ENCODE results near the gene ZNF311.
"Not testable (repeated sequence)": the region's sequence is repeated elsewhere in the genome, so short reads cannot be mapped to it uniquely, and the experiment has no call there.

Gene ZNF311

DNA sequence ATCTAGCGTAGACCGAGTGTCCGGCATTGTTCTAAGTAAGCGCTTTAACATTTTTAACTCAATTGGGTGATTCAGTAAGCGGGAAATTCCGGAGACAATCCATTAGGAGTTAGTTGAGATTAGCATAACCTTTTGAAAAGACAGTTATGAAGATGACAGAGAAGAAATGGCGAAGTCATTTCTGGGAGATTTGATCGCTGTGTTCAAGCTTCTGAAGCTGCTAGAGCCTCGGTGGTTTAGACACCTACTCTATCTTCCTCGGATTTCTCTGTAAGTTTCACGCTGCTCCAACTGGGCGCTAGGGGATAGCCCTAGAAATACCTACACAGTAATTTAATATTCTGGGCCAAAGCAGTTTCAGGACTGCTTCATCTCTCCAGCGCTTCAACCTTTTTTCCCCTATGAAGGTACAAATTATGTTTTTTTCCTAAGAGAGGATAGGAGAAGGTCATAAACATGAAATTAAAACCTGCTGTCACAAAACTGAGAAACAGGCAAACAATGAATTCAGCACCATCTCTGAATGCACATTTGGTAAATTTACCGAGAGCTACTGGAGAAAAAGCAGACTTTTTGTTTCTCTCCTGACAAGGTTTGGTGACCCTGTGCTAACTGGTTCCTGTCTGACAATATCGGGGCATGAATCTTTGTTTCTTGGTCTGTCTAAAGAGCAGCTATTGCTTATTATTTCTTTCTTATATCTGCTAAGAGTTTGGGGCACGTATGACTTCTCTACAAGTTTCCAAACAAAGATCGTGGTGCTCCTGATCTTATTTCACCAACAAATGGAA is 22.4 kb downstream of the ZNF311 start:
- DNase-seq: no peak

DNA sequence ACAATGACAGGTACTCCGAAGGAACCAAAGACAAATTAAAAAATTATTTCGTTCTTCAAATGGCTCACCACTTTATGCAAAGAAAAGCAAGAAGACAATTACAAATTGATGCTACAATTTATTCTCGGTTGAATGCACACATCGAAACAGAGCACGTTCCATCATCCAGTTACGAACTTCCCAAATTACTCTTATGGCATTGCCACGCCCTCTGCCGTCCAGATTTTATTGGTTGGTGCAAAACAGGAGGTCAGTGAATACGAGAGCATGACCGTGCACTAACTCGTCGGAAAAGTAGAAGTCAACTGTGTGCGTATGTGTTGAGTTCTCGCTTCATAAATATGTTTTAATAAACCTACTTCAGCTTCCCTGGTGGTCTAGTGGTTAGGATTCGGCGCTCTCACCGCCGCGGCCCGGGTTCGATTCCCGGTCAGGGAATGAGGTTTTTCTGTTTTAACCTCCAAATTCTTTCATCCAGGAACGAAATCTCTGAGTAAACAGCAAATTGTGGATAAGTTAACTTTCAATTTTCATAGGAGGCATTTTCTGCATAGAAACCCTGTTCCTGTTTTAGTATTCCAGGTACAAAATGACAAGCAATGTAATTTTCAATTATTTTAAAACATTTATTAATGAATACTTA is 23.2 kb downstream of the ZNF311 start:
- peak; percentile 63 for DNase-seq

DNA sequence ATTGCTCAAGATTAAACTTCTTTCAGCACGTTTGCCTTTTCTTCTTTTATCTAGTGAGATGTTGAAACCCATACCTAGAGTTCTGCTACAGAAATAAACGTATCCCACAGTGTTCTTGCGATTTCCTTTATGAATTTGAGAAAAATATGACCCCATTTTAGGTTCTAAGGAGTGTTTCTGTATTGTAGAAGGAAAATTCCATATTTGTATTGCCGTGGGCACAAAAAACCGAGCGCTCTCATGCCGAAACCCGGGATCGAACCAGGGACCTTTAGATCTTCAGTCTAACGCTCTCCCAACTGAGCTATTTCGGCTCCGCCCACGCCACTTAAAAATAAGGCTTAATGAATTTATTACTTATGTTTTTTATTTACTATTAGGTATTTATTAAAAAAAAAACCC is 23.7 kb downstream of the ZNF311 start:
- peak; percentile 77 for DNase-seq

DNA sequence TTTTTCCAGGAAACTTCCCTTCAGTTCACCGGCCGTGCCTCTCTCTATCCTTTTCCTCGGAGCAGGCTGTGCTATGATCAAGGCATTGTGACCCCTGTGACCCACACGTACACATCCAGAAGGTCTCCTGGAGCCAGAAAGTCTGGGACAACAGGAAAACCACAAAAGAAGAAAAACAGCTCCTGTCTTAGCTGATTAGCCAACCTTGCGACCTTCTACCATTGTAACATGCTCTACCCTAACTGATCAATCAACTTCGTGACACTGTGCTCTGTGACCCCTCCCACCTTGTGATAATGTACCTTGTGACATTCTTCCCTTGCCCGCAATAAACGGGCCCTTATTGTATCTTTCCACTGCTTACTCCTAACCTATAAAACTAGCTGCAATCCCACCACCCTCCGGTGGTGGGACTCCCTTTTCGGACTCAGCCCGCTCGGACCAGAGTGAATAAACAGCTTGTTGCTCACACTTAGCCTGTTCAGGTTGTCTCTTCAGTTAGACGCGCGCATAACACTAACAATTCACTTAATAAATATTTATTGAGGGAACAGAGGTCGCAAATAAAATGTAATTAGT is 24.2 kb downstream of the ZNF311 start:
- peak; percentile 26 for DNase-seq

DNA sequence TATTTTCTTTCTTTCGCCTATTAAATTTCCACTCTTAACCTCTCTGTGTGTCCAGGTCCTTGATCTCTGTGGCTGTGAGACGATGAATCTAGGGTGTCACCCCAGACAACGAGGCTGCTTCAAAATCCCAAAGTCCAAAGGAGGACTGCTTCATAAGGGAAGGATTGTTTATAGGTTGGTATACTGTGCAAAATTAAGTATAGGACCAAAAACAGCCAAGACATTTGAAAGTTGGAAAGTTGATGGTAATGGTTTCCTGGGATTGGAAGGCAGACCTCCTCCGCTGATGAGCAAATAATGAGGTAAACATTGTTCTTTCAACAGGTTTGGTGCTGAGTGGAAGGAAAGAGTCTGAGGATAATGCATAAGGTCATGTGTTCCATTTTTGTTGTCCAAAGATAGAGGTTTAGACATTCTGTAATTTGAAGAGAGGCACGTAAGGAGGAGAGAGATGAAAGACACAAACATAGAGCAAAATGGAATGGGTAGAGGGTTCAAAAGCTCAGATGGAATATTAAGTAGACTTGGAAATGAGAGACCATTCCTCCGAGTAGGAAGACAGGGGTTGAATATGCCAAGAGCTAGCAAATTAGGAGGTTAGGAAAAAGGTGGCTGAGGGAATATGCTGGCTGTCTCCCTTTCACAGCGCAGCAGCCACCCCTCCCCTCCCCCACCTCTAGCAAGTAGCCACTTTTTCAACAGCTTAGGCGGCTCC is 24.8 kb downstream of the ZNF311 start:
- DNase-seq: no peak

DNA sequence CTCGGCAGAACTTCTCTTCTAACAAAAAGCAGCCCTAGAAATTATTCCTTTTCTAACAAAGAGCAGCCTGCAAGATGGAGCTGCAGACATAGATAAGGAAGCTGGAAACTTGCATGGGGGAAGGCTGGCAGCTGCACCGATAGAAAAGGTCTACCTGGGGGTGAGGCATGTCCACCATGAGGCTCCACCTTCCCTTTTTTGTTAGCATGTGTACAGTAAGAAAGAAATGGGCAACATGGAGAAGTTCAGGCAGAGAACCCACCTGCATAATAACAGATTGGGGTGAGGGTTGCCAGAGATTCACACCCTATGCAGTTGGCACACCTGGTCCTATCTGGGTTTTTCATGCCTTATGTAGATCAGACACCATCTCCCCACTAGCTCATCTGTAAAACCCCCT is 25.4 kb downstream of the ZNF311 start:
- DNase-seq: no peak

DNA sequence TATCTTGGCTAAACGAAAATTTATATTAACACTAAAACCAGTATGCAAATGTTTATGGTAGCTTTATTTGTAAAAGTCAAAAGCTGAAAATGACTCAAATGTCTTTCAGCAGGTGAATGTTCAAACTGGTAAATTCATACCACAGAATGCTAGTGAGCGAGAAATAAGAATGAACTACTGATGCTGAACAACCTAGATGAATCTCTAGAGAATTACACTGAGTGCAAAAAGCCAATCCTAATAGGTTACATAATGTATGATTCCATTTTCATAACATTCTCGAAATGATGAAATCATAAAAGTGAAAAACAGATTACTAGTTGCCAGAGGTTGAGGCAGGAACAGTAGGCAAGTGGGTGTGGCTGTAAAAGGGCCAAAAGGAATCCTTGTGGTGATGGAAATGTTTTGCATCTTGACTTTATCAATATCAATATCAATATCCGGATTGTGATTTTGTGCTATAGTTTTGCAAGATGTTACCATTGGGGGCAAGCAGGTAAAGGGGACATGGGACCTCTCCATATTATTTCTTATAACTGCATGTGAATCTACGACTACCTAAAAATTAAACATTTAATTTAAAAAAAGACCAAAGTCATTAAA is 26.1 kb downstream of the ZNF311 start:
- no peak for DNase-seq

DNA sequence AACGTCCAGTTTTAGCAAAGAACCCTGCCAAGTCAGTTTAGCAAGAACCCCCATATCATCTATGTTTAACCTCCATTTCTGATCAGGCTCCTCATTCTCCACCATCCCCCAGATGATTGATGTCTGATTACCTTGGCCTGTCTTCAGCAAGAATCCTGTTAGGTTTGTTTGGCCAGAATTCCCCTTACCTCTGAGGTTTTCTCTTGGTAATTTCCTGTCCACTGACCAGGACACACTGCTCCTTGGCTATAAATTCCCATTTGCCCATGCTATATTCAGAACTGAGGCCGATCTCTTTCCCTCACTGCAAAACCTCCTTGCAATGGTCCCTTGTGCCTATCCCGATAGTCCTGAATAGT is 27.0 kb downstream of the ZNF311 start:
- no peak for DNase-seq

DNA sequence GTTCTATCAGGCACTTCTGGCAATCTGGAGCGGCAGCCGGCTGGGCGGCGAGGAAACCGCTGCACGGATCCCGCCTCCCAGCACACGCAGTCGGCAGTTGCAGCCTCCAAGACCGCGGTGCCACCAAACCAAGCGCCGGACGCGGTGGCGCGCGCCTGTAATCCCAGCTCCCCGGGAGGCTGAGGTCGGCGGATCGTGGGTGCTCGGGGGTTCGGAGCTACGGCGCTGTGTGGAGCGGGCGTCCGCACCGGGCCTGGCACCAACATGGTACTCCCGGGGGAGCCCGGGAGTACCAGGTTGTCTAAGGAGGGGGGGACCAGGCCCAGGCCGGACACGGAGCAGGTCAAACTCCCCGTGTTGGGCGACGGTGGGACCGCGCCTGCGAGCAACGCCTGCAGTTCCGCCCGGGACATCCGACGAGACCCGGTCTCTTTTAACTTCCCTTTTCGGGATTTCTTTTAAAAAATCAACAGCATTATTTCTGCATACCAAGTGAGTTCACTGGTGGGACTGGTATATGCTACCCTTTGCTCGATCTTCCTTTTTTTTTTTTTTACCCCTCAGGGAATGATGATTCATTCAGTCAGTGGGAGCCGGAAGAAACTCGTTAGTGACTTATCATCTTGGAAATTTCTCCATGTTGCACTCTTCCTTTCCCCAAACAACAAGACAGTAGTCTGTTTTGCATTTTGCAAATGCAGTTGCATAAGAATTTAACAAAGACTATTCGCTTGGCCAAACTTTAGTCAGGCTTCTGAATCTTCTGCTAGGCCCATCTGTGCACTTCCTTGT is 27.6 kb downstream of the ZNF311 start:
- no peak for DNase-seq

DNA sequence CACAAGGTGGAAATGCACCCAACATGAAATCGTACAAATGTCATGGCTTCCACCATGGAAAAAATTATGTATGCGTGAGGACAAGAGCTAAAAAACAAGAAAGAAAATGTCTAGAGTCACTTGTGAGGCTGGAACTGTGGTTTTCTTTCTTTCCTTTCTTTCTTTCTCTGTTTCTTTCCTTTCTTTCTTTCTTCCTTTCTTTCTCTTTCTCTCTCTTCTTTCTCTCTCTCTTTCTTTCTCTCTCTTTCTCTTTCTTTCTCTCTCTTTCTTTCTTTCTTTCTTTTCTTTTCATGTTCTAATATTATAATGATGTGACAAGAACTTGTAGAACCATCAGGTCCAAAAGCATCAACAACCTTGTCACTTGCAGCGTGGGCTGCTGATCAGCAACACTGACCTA is 28.4 kb downstream of the ZNF311 start:
- no peak for DNase-seq

DNA sequence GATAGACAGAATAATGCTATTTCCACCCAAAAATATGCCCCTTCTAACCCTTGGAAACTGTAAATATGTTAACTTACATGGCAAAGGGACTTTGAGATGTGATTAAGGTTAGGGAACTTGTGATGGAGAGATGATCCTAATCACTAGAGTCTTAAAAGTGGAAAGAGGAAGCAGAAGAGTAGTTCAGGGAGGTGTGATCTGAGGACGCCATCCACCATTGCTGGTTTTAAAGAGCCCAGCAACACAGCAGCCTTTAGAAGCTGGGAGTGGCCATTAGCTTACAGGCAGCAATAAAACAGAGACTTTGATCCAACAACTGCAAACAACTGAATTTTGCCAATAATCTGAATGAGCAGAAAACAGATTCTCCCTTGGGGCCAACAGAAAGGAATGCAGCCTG is 30.6 kb downstream of the ZNF311 start:
- DNase-seq: no peak

DNA sequence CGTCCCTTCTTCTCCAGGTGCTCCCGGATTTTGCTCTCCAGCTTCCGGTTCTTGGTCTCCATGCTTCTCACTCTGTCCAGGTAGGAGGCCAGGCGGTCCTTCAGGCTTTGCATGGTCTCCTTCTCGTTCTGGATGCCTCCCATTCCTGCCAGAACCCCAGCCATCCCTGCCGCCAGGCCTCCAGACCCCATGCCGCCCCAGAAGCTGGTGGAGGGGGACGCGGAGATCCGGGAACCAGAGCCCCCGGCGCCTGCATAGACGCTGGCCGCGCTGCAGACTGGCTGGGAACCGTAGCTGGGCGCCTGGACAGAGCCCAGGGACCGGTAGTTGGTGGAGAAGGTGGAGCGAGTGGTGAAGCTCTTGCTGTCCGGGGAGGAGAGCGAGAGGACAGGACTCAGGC is 35.1 kb downstream of the ZNF311 start:
- not testable (repeated sequence) for DNase-seq

DNA sequence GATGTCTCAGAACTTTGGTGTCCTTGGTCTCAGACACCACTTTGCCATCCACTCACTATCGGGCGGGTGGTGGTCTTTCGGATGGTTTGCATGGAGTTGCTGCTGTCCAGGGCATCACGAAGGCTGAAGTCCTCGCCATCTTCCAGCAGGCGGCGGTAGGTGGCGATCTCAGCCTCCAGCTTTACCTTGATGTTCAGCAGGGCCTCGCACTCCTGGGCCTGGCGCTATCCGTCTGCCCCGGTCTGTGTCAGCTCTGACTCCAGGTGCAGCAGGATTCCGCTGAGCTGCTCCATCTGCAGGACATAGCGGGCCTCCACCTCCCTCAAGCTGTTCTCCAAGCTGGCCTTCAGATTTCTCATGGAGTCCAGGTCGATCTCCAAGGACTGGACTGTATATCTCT is 36.0 kb downstream of the ZNF311 start:
- DNase-seq: no peak

DNA sequence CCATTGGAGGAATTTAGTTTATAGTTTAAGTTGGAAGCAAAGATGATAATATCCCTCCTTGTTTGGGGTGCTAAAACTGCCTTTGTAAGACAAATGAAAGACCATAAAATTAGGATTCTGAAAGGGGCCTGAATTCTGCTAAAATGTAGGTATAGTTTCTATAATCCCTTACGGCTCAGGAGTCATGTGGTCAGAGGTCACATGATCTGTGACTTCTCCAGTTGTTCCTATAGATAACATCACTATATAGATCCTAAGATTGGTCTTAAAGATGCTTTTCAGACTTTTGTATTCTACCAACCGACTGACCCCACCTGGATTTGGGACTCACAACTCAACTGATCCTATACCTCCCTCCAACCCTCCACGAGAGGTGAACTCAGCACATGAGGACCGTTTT is 36.6 kb downstream of the ZNF311 start:
- no peak for DNase-seq

DNA sequence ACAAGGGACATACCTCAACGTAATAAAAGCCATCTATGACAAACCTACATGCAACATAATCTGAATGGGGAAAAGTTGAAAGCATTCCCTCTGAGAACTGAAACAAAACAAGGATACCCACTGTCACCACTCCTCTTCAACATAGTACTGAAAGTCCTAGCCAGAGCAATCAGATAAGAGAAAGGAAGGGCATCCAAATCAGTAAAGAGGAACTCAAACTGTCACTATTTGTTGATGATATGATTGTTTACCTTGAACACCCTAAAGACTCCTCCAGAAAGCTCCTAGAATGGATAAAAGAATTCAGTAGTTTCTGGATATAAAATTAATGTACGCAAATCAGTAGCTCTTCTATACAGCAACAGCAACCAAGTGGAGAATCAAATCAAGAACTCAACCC is 39.4 kb downstream of the ZNF311 start:
- no peak for DNase-seq

DNA sequence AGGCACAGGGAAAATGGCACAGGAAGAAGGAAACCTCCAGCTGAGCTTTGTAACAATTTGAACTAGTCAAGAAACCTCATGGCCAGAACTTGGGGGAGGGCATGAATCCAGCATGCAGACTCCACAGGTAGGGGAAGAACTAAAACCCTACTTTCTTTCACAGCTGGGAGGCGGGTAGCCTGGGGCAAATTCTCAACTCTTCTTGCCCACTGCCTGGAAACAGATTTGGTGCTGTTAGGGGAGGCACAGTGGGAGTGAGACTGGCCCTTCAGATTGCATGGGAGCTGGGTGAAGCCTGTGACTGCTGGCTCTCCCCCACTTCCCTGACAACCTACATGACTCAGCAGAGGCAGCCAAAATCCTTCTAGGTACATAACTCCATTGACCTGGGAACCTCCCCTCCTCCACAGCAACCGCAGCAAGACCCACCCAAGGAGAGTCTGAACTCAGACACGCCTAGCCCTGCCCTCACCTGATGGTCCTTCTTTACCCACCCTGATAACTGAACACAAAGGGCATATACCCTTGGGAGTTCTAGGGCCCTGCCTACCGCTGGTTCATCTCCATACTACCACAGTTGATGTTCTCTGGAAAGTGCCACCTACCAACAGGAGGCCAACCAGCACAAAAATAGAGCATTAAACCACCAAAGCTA is 44.1 kb downstream of the ZNF311 start:
- DNase-seq: no peak

DNA sequence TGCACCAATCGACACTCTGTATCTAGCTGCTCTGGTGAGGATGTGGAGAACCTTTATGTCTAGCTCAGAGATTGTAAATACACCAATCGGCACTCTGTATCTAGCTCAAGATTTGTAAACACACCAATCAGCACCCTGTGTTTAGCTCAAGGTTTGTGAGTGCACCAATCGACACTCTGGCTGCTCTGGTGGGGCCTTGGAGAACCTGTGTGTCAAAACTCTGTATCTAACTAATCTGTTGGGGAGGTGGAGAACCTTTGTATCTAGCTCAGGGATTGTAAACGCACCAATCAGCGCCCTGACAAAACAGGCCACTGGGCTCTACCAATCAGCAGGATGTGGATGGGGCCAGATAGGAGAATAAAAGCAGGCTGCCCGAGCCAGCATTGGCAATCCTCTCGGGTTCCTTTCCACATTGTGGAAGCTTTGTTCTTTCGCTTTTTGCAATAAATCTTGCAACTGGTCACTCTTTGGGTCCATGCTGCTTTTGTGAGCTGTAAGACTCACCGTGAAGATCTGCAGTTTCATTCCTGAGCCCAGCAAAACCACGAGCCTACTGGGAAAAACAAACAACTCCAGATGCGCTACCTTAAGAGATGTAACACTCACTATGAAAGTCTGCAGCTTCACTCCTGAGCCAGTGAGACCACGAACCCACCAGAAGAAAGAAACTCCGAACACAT is 46.4 kb downstream of the ZNF311 start:
- not testable (repeated sequence) for DNase-seq

DNA sequence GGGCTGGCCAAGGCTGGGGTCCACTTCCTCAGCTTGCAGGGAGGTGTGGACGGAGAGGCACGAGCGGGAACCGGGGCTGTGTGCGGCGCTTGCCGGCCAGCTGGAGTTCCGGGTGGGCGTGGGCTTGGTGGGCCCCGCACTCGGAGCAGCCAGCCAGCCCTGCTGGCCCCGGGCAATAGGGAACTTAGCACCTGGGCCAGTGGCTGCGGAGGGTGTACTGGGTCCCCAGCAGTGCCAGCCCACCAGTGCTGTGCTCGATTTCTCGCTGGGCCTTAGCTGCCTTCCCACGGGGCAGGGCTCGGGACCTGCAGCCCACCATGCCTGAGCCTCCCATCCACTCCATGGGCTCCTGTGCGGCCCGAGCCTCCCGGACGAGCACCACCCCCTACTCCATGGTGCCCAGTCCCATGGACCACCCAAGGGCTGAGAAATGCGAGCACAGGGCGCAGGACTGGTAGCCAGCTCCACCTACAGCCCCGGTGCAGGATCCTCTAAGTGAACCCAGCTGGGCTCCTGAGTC is 47.3 kb downstream of the ZNF311 start:
- DNase-seq: not testable (repeated sequence)

DNA sequence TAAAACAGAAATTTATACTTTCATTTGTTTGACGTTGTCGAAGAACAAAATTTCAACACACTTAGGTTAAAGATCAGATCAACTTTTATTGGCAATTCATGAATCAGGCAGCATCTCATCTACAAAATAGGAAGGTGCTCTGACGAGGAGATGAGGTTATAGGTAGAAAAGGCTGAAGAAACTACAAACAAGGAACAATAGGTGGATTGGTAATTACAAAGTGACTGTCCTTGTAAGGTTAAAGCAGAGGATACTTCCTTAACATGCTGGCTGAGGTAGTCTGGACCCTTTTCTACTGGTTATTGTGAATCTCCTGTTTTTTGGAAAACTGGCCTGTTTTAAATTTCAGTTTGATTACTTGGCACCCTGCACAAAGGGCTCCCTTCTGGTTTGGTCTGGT is 48.8 kb downstream of the ZNF311 start:
- DNase-seq: no peak

DNA sequence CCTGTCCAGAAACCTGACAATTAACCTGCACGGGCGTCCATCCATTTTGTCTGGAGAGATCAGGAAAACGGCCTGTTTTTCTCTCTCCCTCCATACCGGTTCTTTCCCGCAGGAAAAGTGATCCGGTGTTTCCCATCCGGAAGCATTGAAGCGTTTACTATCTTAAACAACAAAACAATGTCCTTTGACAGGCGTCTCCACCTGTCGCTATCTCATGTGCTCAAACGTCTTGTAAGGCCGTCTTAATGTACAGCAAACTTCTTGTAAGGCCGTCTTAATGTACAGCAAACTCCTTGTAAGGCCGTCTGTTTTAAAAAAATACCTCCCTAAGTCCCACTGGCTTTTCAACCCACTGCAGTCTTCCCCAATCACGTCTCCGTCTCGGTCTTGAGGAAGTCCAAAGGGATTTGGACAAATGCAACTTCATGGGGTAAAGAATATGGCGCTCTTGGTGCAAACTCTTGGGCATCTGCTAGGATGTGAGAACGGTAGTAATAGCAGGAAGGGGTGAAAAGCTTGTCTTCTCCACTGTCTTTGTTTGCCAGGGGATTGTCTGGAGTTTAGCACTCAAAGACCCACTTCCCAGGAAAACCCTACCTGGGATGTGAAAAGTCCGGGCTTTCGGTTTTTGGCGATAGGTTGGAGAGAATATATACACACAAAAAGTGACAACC is 51.4 kb downstream of the ZNF311 start:
- no peak for DNase-seq

Data from activated CD4-positive, alpha-beta T cell treated with anti-CD3 and anti-CD28 coated beads, Interleukin-2, amount 50 U/mL, for 1 hour (primary cell).